ENCODE measurements around the gene ARNT2. TPM values are rescaled to one million over a fixed set of nuclear protein-coding genes. Genes with fewer than 3 reads are reported as not detected.

ARNT2 gene
- total and polyA plus RNA-seq, 4 donors, result 2.0 to 12.2 (median 5.5) TPM

GRCh38 chr15:80526556-80527340, 122.6 kb downstream of the ARNT2 start:
- no peak overlapping the region for H3K9ac ChIP-seq (ENCODE audit: insufficient read depth in 1 of 2, low read length in 2 of 2)
- H3K9me3 ChIP-seq (ENCODE audit: control insufficient read depth in 4 of 4, insufficient read depth in 3 of 4, low read length in 3 of 4), result peaks cover 0 to 2% (median 0%) of the 10 kb centered on the region in 4 donors
- TF ChIP-seq CTCF (IDR thresholded peaks at IDR 0.05; ENCODE audit: control extremely low read depth, extremely low read depth), result no peak
- peaks cover 0 to 6% (median 1%) of the 10 kb centered on the region in 4 donors for H3K36me3 ChIP-seq (ENCODE audit: control insufficient read depth in 4 of 4, insufficient read depth in 4 of 4, low read length in 4 of 4)
- no peak overlapping the region for H3K4me3 ChIP-seq
- no peak overlapping the region for H3K27ac ChIP-seq (ENCODE audit: low read depth in 1 of 2, low read length in 1 of 2)
- ATAC-seq (ENCODE audit: insufficient read depth, low FRiP score), result no peak
- H3K4me1 ChIP-seq (ENCODE audit: control insufficient read depth in 5 of 5, insufficient read depth in 5 of 5, low read length in 5 of 5), result peaks cover 0 to 16% (median 5%) of the 10 kb centered on the region in 5 donors
- 74 to 86% methylated on average over 3 of the region's 3 CpGs for WGBS, 2 donors
- DNase-seq, result no peak
- H3K27me3 ChIP-seq (ENCODE audit: control insufficient read depth in 3 of 3, insufficient read depth in 3 of 3, low read length in 2 of 3), result no peaks in the 10 kb centered on the region

GRCh38 chr15:80527406-80527805, 123.2 kb downstream of the ARNT2 start:
- no peak for TF ChIP-seq CTCF (IDR thresholded peaks at IDR 0.05; ENCODE audit: control extremely low read depth, extremely low read depth)
- Histone ChIP-seq H3K9me3 (ENCODE audit: control insufficient read depth in 4 of 4, insufficient read depth in 3 of 4, low read length in 3 of 4) (peaks cover 0 to 2% (median 0%) of the 10 kb centered on the region in 4 donors), H3K4me3 (no peak overlapping the region), H3K36me3 (ENCODE audit: control insufficient read depth in 4 of 4, insufficient read depth in 4 of 4, low read length in 4 of 4) (peaks cover 0 to 8% (median 1%) of the 10 kb centered on the region in 4 donors), H3K27me3 (ENCODE audit: control insufficient read depth in 3 of 3, insufficient read depth in 3 of 3, low read length in 2 of 3) (no peaks in the 10 kb centered on the region), H3K9ac (ENCODE audit: insufficient read depth in 1 of 2, low read length in 2 of 2) (no peak overlapping the region), H3K27ac (ENCODE audit: low read depth in 1 of 2, low read length in 1 of 2) (no peak overlapping the region), H3K4me1 (ENCODE audit: control insufficient read depth in 5 of 5, insufficient read depth in 5 of 5, low read length in 5 of 5) (peaks cover 0 to 22% (median 7%) of the 10 kb centered on the region in 5 donors)
- ATAC-seq (ENCODE audit: insufficient read depth, low FRiP score) (no peak), DNase-seq (no peak)

- DNase-seq, result no peak
- Histone ChIP-seq H3K9me3 (ENCODE audit: control insufficient read depth in 4 of 4, insufficient read depth in 3 of 4, low read length in 3 of 4) (peaks cover 0 to 2% (median 0%) of the 10 kb centered on the region in 4 donors), H3K4me1 (ENCODE audit: control insufficient read depth in 5 of 5, insufficient read depth in 5 of 5, low read length in 5 of 5) (peaks cover 0 to 22% (median 7%) of the 10 kb centered on the region in 5 donors), H3K9ac (ENCODE audit: insufficient read depth in 1 of 2, low read length in 2 of 2) (no peak overlapping the region), H3K27ac (ENCODE audit: low read depth in 1 of 2, low read length in 1 of 2) (no peak overlapping the region), H3K27me3 (ENCODE audit: control insufficient read depth in 3 of 3, insufficient read depth in 3 of 3, low read length in 2 of 3) (no peaks in the 10 kb centered on the region), H3K4me3 (no peak overlapping the region), H3K36me3 (ENCODE audit: control insufficient read depth in 4 of 4, insufficient read depth in 4 of 4, low read length in 4 of 4) (peaks cover 0 to 8% (median 3%) of the 10 kb centered on the region in 4 donors)
- no peak for ATAC-seq (ENCODE audit: insufficient read depth, low FRiP score)
- 94 to 98% methylated on average over 5 of the region's 5 CpGs for WGBS, 2 donors
- no peak for TF ChIP-seq CTCF (IDR thresholded peaks at IDR 0.05; ENCODE audit: control extremely low read depth, extremely low read depth)
Measured at GRCh38 chr15:80527961-80528360, 123.8 kb downstream of the ARNT2 start.
